K562 (cell line): Measurements from ENCODE around the gene PRKACA. TPM values are rescaled to one million over a fixed set of nuclear protein-coding genes. Genes with fewer than 3 reads are reported as not detected.

Experiments used
- ATAC-seq: fragments of 200-7000 bp; cut with Tn5 transposase; 3 replicates; pipeline ENCODE4 v1.9.1; 2020; ENCODE audit warnings: moderate library complexity
- BruUV-seq: library from RNA; stranded (reverse); fragments of 400-500 nt; replicated peaks from 2 replicates; lab custom pipeline; 2021; lab: Mats Ljungman, UMichigan
- CTCF ChIA-PET: fragments of 300-600 bp; formaldehyde crosslinking; extraction: SDS; loops from one replicate; lab custom pipeline; 2021; ENCODE audit warnings: low intra/inter-chr PET ratio; lab: Yijun Ruan, JAX
- POLR2A ChIA-PET: fragments of 300-600, 350-650 bp; sonication (Branson Sonifier 250); formaldehyde crosslinking; extraction: SDS; loops from one replicate; lab custom pipeline; 2021; ENCODE audit warnings: antibody characterized with exemption, inconsistent platforms; lab: Yijun Ruan, JAX
- DNase-seq, 4 experiments: peaks; one replicate each; pipeline versions ENCODE4 v3.0.0 to v3.0.0-alpha.2; 2011 to 2018; ENCODE audit warnings: low spot score in 3 of 4, mixed read lengths in 3 of 4; ENCODE audit errors: extremely low read depth in 1 of 4
- FAIRE-seq: peaks from 2 replicates; lab custom pipeline; 2011; peaks lifted over from hg19 to GRCh38; lab: Jason Lieb, UNC
- H2AFZ ChIP-seq: 2 replicates; pipeline ENCODE4 v1.6.0; 2011; ENCODE audit warnings: low read depth, low read length, control low read depth, inconsistent platforms
- H3K27ac ChIP-seq: fragments of 200-600 bp; 3 replicates; pipeline ENCODE4 v1.8.0; 2011; ENCODE audit warnings: low read depth, mild to moderate bottlenecking, control low read depth, inconsistent platforms, low read length, moderate library complexity, mixed read lengths; ENCODE audit errors: extremely low read depth
- H3K27me3 ChIP-seq, 2 experiments: fragments of 300-600 bp in 1 of 2; 2 replicates in 1 of 2; 3 replicates in 1 of 2; pipeline versions ENCODE4 v1.6.0 to v1.8.0; 2011; ENCODE audit warnings: inconsistent platforms in 2 of 2, low read length in 2 of 2, mild to moderate bottlenecking in 1 of 2, mixed read lengths in 1 of 2, moderate library complexity in 1 of 2; ENCODE audit not compliant: control insufficient read depth in 2 of 2, insufficient read depth in 2 of 2
- H3K36me3 ChIP-seq: fragments of 300-600 bp; 3 replicates; pipeline ENCODE4 v1.8.0; 2011; ENCODE audit warnings: mild to moderate bottlenecking, low read length, inconsistent platforms; ENCODE audit not compliant: control insufficient read depth, insufficient read depth
- H3K4me1 ChIP-seq, 2 experiments: fragments of 200-600 bp in 1 of 2; replicated peaks in 1 of 2; 2 replicates in 1 of 2; 3 replicates in 1 of 2; pipeline versions ENCODE4 v1.5.1 to v1.8.0; 2011; ENCODE audit warnings: inconsistent platforms in 2 of 2, low read length in 2 of 2, mild to moderate bottlenecking in 1 of 2, mixed read lengths in 1 of 2, moderate library complexity in 1 of 2; ENCODE audit not compliant: control insufficient read depth in 2 of 2, insufficient read depth in 2 of 2
- H3K4me2 ChIP-seq: 2 replicates; pipeline ENCODE4 v1.6.1; 2011; ENCODE audit warnings: low read length, control low read depth, inconsistent platforms, mixed read lengths; ENCODE audit not compliant: insufficient read depth
- H3K4me3 ChIP-seq: fragments of 200-600 bp; sonication (generic), shearing (Covaris generic); 2 replicates; pipeline ENCODE4 v1.5.1; 2016; ENCODE audit warnings: control low read depth, inconsistent platforms
- H3K79me2 ChIP-seq: fragments of 200-600 bp; 3 replicates; pipeline ENCODE4 v1.8.0; 2011; ENCODE audit warnings: low read length, inconsistent platforms; ENCODE audit not compliant: control insufficient read depth, insufficient read depth
- H3K9ac ChIP-seq, 2 experiments: 2 replicates each; pipeline versions ENCODE4 v1.6.0 to v1.6.1; 2011; ENCODE audit warnings: low read depth in 2 of 2, low read length in 2 of 2, control low read depth in 1 of 2, inconsistent platforms in 1 of 2, mild to moderate bottlenecking in 1 of 2, mixed read lengths in 1 of 2; ENCODE audit not compliant: insufficient read depth in 1 of 2
- H3K9me1 ChIP-seq: one replicate; pipeline ENCODE4 v1.6.0; 2011; ENCODE audit warnings: inconsistent platforms, mild to moderate bottlenecking, low read length, moderate library complexity; ENCODE audit not compliant: control insufficient read depth, insufficient read depth
- H3K9me3 ChIP-seq: replicated peaks from 2 replicates; pipeline ENCODE4 v1.5.1; 2011; ENCODE audit warnings: low read depth, low read length, inconsistent platforms; ENCODE audit not compliant: control insufficient read depth, insufficient read depth
- H4K20me1 ChIP-seq: replicated peaks from 2 replicates; pipeline ENCODE4 v1.6.1; 2011; ENCODE audit warnings: low read length, inconsistent platforms, mixed read lengths; ENCODE audit not compliant: control insufficient read depth, insufficient read depth
- BCOR ChIP-seq: fragments of 450-650 bp; IDR thresholded peaks from 2 replicates; pipeline ENCODE4 v1.6.1; 2016
- MTA3 ChIP-seq: fragments of 450-650 bp; formaldehyde crosslinking; IDR thresholded peaks from 2 replicates; pipeline ENCODE4 v1.6.1; 2017; ENCODE audit warnings: mild to moderate bottlenecking, borderline replicate concordance
- PHF21A ChIP-seq: fragments of 450-650 bp; IDR thresholded peaks from 2 replicates; pipeline ENCODE4 v1.6.1; 2017; ENCODE audit warnings: low read depth, borderline replicate concordance
- RBM25 ChIP-seq: fragments of 200-400 bp; formaldehyde crosslinking; IDR thresholded peaks from 2 replicates; pipeline ENCODE4 v1.6.1; 2018; ENCODE audit warnings: low read length, low read depth, moderate library complexity; ENCODE audit not compliant: severe bottlenecking
- SMARCA5 ChIP-seq: fragments of 450-650 bp; IDR thresholded peaks from 2 replicates; pipeline ENCODE4 v1.6.1; 2016
- SPI1 ChIP-seq: IDR thresholded peaks from 2 replicates; pipeline ENCODE4 v1.6.1; 2011; ENCODE audit warnings: low read depth, low read length, control low read depth, borderline replicate concordance
- ZNF586 ChIP-seq: fragments of 450-650 bp; formaldehyde crosslinking; conservative IDR thresholded peaks from 2 replicates; pipeline ENCODE4 v1.4.0; 2020; ENCODE audit warnings: mild to moderate bottlenecking, moderate library complexity
- WGBS: fragments of 100-300 bp; shearing (Covaris generic); methylation state at CpG from one replicate; pipeline ENCODE4 v1.1.6; 2016; ENCODE audit warnings: low coverage, mixed read lengths; ENCODE audit not compliant: insufficient coverage; ENCODE audit errors: missing lambda C conversion rate; 5-methylcytosine and 5-hydroxymethylcytosine counted together
- in situ Hi-C: fragments of 300-500 bp; cut with MboI; formaldehyde crosslinking; loops from 4 replicates; pipeline ENCODE4 v1.15.0; 2018; ENCODE audit warnings: inconsistent platforms, mixed read lengths
- intact Hi-C: fragments of 100-400 bp; cut with micrococcal nuclease; formaldehyde crosslinking; loops from 2 replicates; pipeline ENCODE4 v1.14.2; 2022
- polyA plus RNA-seq, 8 experiments: library from polyadenylated mRNA; depleted of rRNA in 4 of 8; stranded (reverse) in 5 of 8; unstranded in 3 of 8; fragments of >200 nt; fragmentation: Nextera tagmentation in 2 of 8; fragmentation: Illumina TruSeq in 1 of 8; extraction: Ambion mirVana in 2 of 8; extraction: Trizol in 1 of 8; gene quantifications; 2 replicates each; pipeline versions ENCODE4 v1.2.1 to v1.2.3, GENCODE V29; 2011 to 2014; ENCODE audit warnings: inconsistent platforms in 1 of 8, missing spikeins in 1 of 8
- total RNA-seq, 7 experiments: library from RNA; depleted of rRNA in 6 of 7; stranded (reverse); fragments of >200 nt in 6 of 7; fragmentation: Illumina TruSeq in 2 of 7; extraction: Trizol in 2 of 7; gene quantifications; 2 replicates each; pipeline versions ENCODE4 v1.2.1 to v1.2.3, GENCODE V29; 2011 to 2021; ENCODE audit warnings: low replicate concordance in 1 of 7

The PRKACA gene
- total and polyA plus RNA-seq, 9 of the 15 experiments (the other 6 are each of a cell fraction or from before 2014, with no cell fraction given) = 1.2 to 63.1 (median 13.0) TPM

DNA sequence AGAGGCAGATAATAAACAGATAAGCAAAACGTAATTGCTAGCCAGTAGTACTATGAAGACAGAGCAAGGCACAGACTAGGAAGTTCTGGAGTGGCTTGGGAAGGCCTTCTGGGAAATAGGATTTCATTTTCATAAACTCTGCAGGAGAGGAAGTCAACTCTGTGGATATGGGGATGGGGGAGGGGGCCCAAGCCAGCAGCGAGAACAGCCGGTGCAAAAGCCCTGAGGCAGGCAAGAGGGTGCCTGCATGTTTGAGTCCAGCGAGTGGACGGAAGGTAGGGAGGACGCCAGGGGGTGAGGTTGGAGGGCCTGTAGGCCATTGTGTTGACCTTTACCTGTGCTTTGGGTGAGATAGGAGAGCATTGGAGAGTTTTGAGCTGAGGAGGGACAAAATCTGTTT, 27.8 kb upstream of the PRKACA start:
- Histone ChIP-seq H3K27me3 (no peaks in the 10 kb centered on the region), H2AFZ (no peak overlapping the region), H3K4me2 (no peak overlapping the region), H3K36me3 (no peaks in the 10 kb centered on the region), H3K79me2 (peaks cover 4% of the 10 kb centered on the region; the same call in 1 of the 3 replicates), H3K9me1 (peaks cover 3% of the 10 kb centered on the region), H3K9ac (peak overlapping the region in 1 of 2 experiments; percentile 65; a peak in 1 of 4 replicates), H3K9me3 (no peaks in the 10 kb centered on the region), H3K4me1 (peaks cover 21 to 33% of the 10 kb centered on the region in 2 experiments), H4K20me1 (peaks cover 41% of the 10 kb centered on the region), H3K27ac (no peak overlapping the region), H3K4me3 (no peak overlapping the region)
- FAIRE-seq (no peak), ATAC-seq (no peak), DNase-seq (no peak)
- POLR2A ChIA-PET = interaction anchor here (0.5 to 2.8 kb wide), 4 partner anchors 9 to 219 kb away, joined by 3 to 13 read pairs (median 4); partner anchors contain the start of gene ASF1B
- in situ Hi-C loops (no loop called here), intact Hi-C loops (loop anchor here (10.0 kb wide), 1 partner anchor 259 kb away; no protein-coding TSS in a partner anchor)
- no TSS peak for BruUV-seq
- CTCF ChIA-PET = no interaction called here
- no peak for TF ChIP-seq PHF21A
- TF ChIP-seq SPI1 = 0 out of 2 replicates have a peak, but pooled peaks have one; percentile 22
- peak; percentile 29 for TF ChIP-seq RBM25
- TF ChIP-seq MTA3 = no peak
- 0 out of 2 replicates have a peak, but pooled peaks have one; percentile 42 for TF ChIP-seq SMARCA5
- no peak for TF ChIP-seq ZNF586 (CRISPR knock-in tag)
- 0 out of 2 replicates have a peak, but pooled peaks have one; percentile 19 for TF ChIP-seq BCOR
- 63% methylated on average over 6 of the region's 6 CpGs for WGBS
